ENCODE measurements around the gene FOXO6. TPM values are rescaled to one million over a fixed set of nuclear protein-coding genes. Genes with fewer than 3 reads are reported as not detected.

FOXO6 gene
- total and polyA plus RNA-seq, 2 experiments from 2014 or later = 0.68 to 4.2 TPM

- Mint-ChIP-seq H3K9me3 (no peaks in the 10 kb centered on the region), H3K27me3 (ENCODE audit: insufficient read depth, low read depth, poor library complexity) (peaks cover 42% of the 10 kb centered on the region), H3K27ac (no peak overlapping the region), H3K4me3 (no peak overlapping the region), H3K36me3 (ENCODE audit: low read depth) (no peaks in the 10 kb centered on the region), H3K4me1 (peaks cover 53% of the 10 kb centered on the region)
- peak overlapping the region; percentile 68 for H3K4me2 ChIP-seq
- no peak overlapping the region for H3K27ac ChIP-seq (ENCODE audit: low read depth)
- DNase-seq (ENCODE audit: low spot score) (peak; percentile 90), ATAC-seq (peak; percentile 90)
- H2AFZ ChIP-seq = no peak overlapping the region
- H4K20me1 ChIP-seq (replicated peaks; ENCODE audit: insufficient read depth) = no peaks in the 10 kb centered on the region
- H3K4me3 ChIP-seq = 0 out of 2 replicates have a peak overlapping the region, but pooled peaks have one; percentile 17
- peaks cover 38% of the 10 kb centered on the region for H3K27me3 ChIP-seq (ENCODE audit: insufficient read depth)
- TF ChIP-seq ZNF114 (CRISPR knock-in tag; IDR thresholded peaks at IDR 0.05) (no peak), ZNF462 (CRISPR knock-in tag; IDR thresholded peaks at IDR 0.05) (no peak), EZH2 (IDR thresholded peaks at IDR 0.05; ENCODE audit: low read depth, unreplicated experiment) (no peak), EZH2phosphoT487 (IDR thresholded peaks at IDR 0.05; ENCODE audit: unreplicated experiment) (no peak), CREB1 (CRISPR knock-in tag; IDR thresholded peaks at IDR 0.05; ENCODE audit: low read depth) (no peak), NANOG (IDR thresholded peaks at IDR 0.05; ENCODE audit: borderline replicate concordance) (no peak), ZNF331 (CRISPR knock-in tag; IDR thresholded peaks at IDR 0.05; ENCODE audit: low read depth) (no peak), STAT1 (IDR thresholded peaks at IDR 0.05; ENCODE audit: unreplicated experiment) (no peak), JUNB (IDR thresholded peaks at IDR 0.05; ENCODE audit: unreplicated experiment) (no peak), POLR2AphosphoS5 (IDR thresholded peaks at IDR 0.05; ENCODE audit: low read depth) (no peak)
- TF ChIP-seq, protein P1, sequence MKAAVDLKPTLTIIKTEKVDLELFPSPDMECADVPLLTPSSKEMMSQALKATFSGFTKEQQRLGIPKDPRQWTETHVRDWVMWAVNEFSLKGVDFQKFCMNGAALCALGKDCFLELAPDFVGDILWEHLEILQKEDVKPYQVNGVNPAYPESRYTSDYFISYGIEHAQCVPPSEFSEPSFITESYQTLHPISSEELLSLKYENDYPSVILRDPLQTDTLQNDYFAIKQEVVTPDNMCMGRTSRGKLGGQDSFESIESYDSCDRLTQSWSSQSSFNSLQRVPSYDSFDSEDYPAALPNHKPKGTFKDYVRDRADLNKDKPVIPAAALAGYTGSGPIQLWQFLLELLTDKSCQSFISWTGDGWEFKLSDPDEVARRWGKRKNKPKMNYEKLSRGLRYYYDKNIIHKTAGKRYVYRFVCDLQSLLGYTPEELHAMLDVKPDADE (IDR thresholded peaks at IDR 0.05) = no peak
- TF ChIP-seq, protein P2, sequence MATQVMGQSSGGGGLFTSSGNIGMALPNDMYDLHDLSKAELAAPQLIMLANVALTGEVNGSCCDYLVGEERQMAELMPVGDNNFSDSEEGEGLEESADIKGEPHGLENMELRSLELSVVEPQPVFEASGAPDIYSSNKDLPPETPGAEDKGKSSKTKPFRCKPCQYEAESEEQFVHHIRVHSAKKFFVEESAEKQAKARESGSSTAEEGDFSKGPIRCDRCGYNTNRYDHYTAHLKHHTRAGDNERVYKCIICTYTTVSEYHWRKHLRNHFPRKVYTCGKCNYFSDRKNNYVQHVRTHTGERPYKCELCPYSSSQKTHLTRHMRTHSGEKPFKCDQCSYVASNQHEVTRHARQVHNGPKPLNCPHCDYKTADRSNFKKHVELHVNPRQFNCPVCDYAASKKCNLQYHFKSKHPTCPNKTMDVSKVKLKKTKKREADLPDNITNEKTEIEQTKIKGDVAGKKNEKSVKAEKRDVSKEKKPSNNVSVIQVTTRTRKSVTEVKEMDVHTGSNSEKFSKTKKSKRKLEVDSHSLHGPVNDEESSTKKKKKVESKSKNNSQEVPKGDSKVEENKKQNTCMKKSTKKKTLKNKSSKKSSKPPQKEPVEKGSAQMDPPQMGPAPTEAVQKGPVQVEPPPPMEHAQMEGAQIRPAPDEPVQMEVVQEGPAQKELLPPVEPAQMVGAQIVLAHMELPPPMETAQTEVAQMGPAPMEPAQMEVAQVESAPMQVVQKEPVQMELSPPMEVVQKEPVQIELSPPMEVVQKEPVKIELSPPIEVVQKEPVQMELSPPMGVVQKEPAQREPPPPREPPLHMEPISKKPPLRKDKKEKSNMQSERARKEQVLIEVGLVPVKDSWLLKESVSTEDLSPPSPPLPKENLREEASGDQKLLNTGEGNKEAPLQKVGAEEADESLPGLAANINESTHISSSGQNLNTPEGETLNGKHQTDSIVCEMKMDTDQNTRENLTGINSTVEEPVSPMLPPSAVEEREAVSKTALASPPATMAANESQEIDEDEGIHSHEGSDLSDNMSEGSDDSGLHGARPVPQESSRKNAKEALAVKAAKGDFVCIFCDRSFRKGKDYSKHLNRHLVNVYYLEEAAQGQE (IDR thresholded peaks at IDR 0.05; ENCODE audit: unreplicated experiment) = no peak
- TF ChIP-seq, protein P3, sequence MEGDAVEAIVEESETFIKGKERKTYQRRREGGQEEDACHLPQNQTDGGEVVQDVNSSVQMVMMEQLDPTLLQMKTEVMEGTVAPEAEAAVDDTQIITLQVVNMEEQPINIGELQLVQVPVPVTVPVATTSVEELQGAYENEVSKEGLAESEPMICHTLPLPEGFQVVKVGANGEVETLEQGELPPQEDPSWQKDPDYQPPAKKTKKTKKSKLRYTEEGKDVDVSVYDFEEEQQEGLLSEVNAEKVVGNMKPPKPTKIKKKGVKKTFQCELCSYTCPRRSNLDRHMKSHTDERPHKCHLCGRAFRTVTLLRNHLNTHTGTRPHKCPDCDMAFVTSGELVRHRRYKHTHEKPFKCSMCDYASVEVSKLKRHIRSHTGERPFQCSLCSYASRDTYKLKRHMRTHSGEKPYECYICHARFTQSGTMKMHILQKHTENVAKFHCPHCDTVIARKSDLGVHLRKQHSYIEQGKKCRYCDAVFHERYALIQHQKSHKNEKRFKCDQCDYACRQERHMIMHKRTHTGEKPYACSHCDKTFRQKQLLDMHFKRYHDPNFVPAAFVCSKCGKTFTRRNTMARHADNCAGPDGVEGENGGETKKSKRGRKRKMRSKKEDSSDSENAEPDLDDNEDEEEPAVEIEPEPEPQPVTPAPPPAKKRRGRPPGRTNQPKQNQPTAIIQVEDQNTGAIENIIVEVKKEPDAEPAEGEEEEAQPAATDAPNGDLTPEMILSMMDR (conservative IDR thresholded peaks at IDR 0.05; ENCODE audit: low read depth in 2 of 2) = no peak
- H3K9me2 ChIP-seq (ENCODE audit: insufficient read depth) = no peaks in the 10 kb centered on the region
- H3K36me3 ChIP-seq (ENCODE audit: insufficient read depth) = no peaks in the 10 kb centered on the region
- peaks cover 28% of the 10 kb centered on the region for H3K4me1 ChIP-seq (ENCODE audit: insufficient read depth)
- no peaks in the 10 kb centered on the region for H3K79me2 ChIP-seq (replicated peaks; ENCODE audit: insufficient read depth)
- H3F3A ChIP-seq (replicated peaks; ENCODE audit: low read depth) = 0 out of 2 replicates have a peak, but pooled peaks cover 3% of the 10 kb centered on the region
These were observed 26.4 kb downstream of the FOXO6 start for GRCh38 chr1:41387667-41388091.
